Activated naive CD4-positive, alpha-beta T cell treated with anti-CD3 and anti-CD28 coated beads, Interleukin-2, amount 10 ng/mL, durations not matched to agents 7 days and 5 days (primary cell): Measurements from ENCODE around the gene TULP1.
"Not testable (repeated sequence)": the region's sequence is repeated elsewhere in the genome, so short reads cannot be mapped to it uniquely, and the experiment has no call there.

ENCODE experiments used
- CTCF ChIA-PET: fragments of 350-600 bp; sonication (Branson Sonifier 250); formaldehyde crosslinking; loops from one replicate; lab custom pipeline; 2021; ENCODE audit warnings: antibody characterized with exemption; lab: Charles Lee
- DNase-seq: peaks from one replicate; pipeline ENCODE4 v3.0.0-alpha.2; 2020
- H3K27ac Mint-ChIP-seq: one replicate; pipeline ENCODE4 v1.8.0; 2021; ENCODE audit warnings: mild to moderate bottlenecking, moderate library complexity, mixed read lengths
- H3K27me3 Mint-ChIP-seq: one replicate; pipeline ENCODE4 v1.8.0; 2021; ENCODE audit warnings: mild to moderate bottlenecking, mixed read lengths
- H3K36me3 Mint-ChIP-seq: one replicate; pipeline ENCODE4 v1.8.0; 2021; ENCODE audit warnings: mixed read lengths
- H3K4me1 Mint-ChIP-seq: one replicate; pipeline ENCODE4 v1.8.0; 2021; ENCODE audit warnings: mixed read lengths
- H3K4me3 Mint-ChIP-seq: one replicate; pipeline ENCODE4 v1.8.0; 2021; ENCODE audit warnings: mild to moderate bottlenecking, moderate library complexity, mixed read lengths
- H3K9me3 Mint-ChIP-seq: one replicate; pipeline ENCODE4 v1.8.0; 2021; ENCODE audit warnings: mixed read lengths

The TULP1 gene

GRCh38 chr6:35535847-35536246 lies 23.2 kb upstream of the TULP1 start:
- H3K9me3 Mint-ChIP-seq, DNase-seq, H3K36me3 Mint-ChIP-seq, H3K27ac Mint-ChIP-seq, H3K4me3 Mint-ChIP-seq, H3K4me1 Mint-ChIP-seq: not testable (repeated sequence)
- H3K27me3 Mint-ChIP-seq: peaks cover 45% of the 10 kb centered on the region
- CTCF ChIA-PET: interaction anchor here (1.7 to 1.9 kb wide), 2 partner anchors 13 to 201 kb away, joined by 5 to 6 read pairs; partner anchors contain the start of gene ARMC12

DNA sequence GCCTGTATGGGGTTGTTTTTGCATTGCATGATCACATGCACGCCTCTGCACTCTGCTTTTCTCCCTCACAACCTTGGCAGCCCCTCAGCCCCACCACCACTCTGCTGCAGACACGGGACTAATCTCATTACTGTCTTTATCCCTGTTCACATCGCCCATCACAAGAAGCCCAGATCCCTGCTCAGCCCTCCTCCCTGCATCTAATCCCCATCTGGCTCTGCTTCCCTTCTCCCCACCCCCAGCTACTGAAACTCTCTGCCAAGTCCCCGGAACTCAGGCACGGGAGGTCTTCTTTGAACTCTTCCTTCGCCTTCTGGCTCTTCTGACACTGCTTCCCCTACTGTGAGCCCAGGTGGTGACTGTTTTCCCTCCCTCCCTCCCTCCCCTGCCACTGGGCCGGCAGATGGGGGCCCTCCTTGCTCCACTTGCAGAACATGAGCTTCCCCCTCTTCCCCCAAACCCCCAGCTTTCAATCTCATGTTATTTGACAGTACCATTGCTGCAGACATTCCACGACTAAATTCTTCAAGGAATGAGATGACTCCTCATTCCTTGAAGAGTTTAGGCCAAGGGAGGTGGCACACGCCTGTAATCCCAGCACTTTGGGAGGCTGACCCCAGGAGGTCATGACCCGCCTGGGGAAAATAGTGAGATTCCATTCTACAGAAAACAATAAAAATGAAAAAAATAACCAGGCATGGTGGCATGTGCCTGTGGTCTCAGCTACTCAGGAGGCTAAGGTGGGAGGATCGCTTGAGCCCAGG lies 21.9 kb upstream of the TULP1 start:
- H3K9me3 Mint-ChIP-seq: no peaks in the 10 kb centered on the region
- no peak for DNase-seq
- H3K4me3 Mint-ChIP-seq: no peak overlapping the region
- H3K27me3 Mint-ChIP-seq: peaks cover 45% of the 10 kb centered on the region
- CTCF ChIA-PET: interaction anchor here (1.7 kb wide), 1 partner anchor 12 kb away, joined by 5 read pairs; no protein-coding TSS in a partner anchor
- H3K4me1 Mint-ChIP-seq: peaks cover 4% of the 10 kb centered on the region
- H3K36me3 Mint-ChIP-seq: no peaks in the 10 kb centered on the region
- H3K27ac Mint-ChIP-seq: no peak overlapping the region

GRCh38 chr6:35533981-35534380 lies 21.3 kb upstream of the TULP1 start:
- Mint-ChIP-seq H3K9me3 (no peaks in the 10 kb centered on the region), H3K4me1 (peaks cover 4% of the 10 kb centered on the region), H3K4me3 (no peak overlapping the region), H3K27ac (no peak overlapping the region), H3K36me3 (no peaks in the 10 kb centered on the region), H3K27me3 (peaks cover 45% of the 10 kb centered on the region)
- DNase-seq: no peak
- CTCF ChIA-PET: interaction anchor here (1.6 kb wide), 1 partner anchor 18 kb away, joined by 8 read pairs; no protein-coding TSS in a partner anchor

DNA sequence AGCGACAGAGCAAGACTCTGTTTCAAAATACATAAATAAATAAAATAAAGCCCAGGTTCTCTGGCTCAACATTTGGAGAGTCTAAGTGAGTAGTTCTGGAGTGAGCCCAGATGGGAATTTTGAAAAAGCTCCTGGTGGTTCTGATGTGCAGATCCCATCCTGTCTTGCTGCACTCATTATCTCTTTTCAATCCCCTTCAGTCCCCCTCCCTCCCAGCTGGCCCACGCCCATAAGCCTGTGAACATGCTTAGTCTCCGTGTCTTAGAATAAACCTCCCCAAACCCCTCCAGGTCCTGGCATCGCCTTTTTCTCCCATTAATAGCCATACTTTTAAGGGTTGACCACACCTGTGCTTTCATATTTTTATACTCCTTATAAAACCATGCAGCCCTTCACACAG lies 19.4 kb upstream of the TULP1 start:
- Mint-ChIP-seq H3K36me3 (no peaks in the 10 kb centered on the region), H3K27ac (no peak overlapping the region), H3K4me3 (no peak overlapping the region), H3K4me1 (peaks cover 4% of the 10 kb centered on the region), H3K9me3 (no peaks in the 10 kb centered on the region), H3K27me3 (peaks cover 55% of the 10 kb centered on the region)
- CTCF ChIA-PET: interaction anchor here (1.5 kb wide), 1 partner anchor 9 kb away, joined by 7 read pairs; no protein-coding TSS in a partner anchor
- DNase-seq: no peak

- peaks cover 19% of the 10 kb centered on the region for H3K4me1 Mint-ChIP-seq
- CTCF ChIA-PET: interaction anchor here (0.6 to 6.5 kb wide), 11 partner anchors 16 to 241 kb away, joined by 3 to 74 read pairs (median 4); partner anchors contain the start of gene ARMC12
- H3K27ac Mint-ChIP-seq: no peak overlapping the region
- no peak overlapping the region for H3K4me3 Mint-ChIP-seq
- no peak for DNase-seq
- H3K9me3 Mint-ChIP-seq: no peaks in the 10 kb centered on the region
- H3K27me3 Mint-ChIP-seq: peaks cover 40% of the 10 kb centered on the region
- H3K36me3 Mint-ChIP-seq: no peaks in the 10 kb centered on the region
Measured at GRCh38 chr6:35524380-35525020, 11.8 kb upstream of the TULP1 start.

GRCh38 chr6:35522660-35523658 lies 10.3 kb upstream of the TULP1 start:
- DNase-seq: peak; percentile 82
- Mint-ChIP-seq H3K4me1 (peaks cover 19% of the 10 kb centered on the region), H3K27ac (peak overlapping the region; percentile 83), H3K36me3 (no peaks in the 10 kb centered on the region), H3K9me3 (no peaks in the 10 kb centered on the region), H3K27me3 (peaks cover 35% of the 10 kb centered on the region), H3K4me3 (peak overlapping the region; percentile 58)
- CTCF ChIA-PET: interaction anchor here (0.6 to 6.5 kb wide), 25 partner anchors 9 to 224 kb away, joined by 3 to 74 read pairs (median 4); partner anchors contain the start of gene ARMC12

DNA sequence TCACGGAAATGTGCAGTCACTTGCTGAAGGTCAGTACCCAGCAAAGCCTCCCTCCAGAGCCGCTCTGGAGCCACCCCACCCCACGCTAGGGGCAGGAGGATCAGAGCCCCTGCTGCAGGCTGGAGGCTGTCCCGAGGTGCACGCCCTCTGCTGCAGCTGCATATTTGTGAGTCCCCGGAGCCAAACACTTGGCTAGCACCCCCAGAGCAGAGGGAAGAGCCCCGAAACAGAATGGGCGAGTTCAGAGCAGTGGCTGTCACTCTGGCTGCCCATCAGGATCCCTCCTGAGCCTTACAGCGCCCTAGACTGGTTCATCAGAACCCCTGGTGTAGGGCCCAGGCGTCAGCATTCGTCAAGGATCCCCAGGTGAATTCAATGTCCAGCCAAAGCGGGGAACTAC lies 9.5 kb upstream of the TULP1 start:
- H3K4me3 Mint-ChIP-seq: no peak overlapping the region
- no peaks in the 10 kb centered on the region for H3K36me3 Mint-ChIP-seq

DNA sequence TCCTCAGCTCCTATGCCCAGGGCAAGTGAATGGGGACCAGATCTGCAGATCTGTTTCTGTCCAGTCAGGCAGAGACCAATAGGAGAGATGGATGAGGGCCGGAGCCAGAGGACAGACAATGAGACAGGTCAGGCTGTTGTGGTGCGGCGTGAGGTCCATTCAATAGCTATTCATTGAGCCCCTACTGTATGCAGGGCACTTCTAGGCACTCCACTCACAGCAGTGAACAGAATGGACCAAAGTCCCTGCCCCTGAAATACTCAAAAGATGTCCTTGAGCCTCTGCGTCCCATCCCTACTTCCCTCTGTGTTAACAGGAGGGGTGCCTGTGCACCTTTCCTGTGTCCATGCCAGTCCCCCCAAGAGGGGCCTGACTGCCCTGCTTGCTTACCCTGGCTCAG lies 8.5 kb upstream of the TULP1 start:
- H3K36me3 Mint-ChIP-seq: no peaks in the 10 kb centered on the region
- no peak overlapping the region for H3K4me3 Mint-ChIP-seq
- no peak overlapping the region for H3K27ac Mint-ChIP-seq
- CTCF ChIA-PET: interaction anchor here (1.0 to 6.5 kb wide), 6 partner anchors 13 to 217 kb away, joined by 3 to 74 read pairs (median 9); partner anchors contain the start of gene ARMC12
- H3K4me1 Mint-ChIP-seq: peaks cover 19% of the 10 kb centered on the region
- no peak for DNase-seq
- no peaks in the 10 kb centered on the region for H3K9me3 Mint-ChIP-seq
- peaks cover 30% of the 10 kb centered on the region for H3K27me3 Mint-ChIP-seq

More for the DNA sequence above, 9.5 kb upstream of the TULP1 start:
- Mint-ChIP-seq H3K4me1 (peaks cover 19% of the 10 kb centered on the region), H3K27ac (no peak overlapping the region), H3K27me3 (peaks cover 30% of the 10 kb centered on the region), H3K9me3 (no peaks in the 10 kb centered on the region)
- DNase-seq: no peak
- CTCF ChIA-PET: interaction anchor here (0.8 to 6.5 kb wide), 15 partner anchors 13 to 220 kb away, joined by 3 to 74 read pairs (median 5); partner anchors contain the start of gene ARMC12

GRCh38 chr6:35519313-35520015 lies 6.8 kb upstream of the TULP1 start:
- Mint-ChIP-seq H3K4me1 (peaks cover 16% of the 10 kb centered on the region), H3K27ac (no peak overlapping the region), H3K36me3 (no peaks in the 10 kb centered on the region), H3K27me3 (peaks cover 35% of the 10 kb centered on the region), H3K4me3 (no peak overlapping the region), H3K9me3 (no peaks in the 10 kb centered on the region)
- CTCF ChIA-PET: interaction anchor here (1.8 to 6.5 kb wide), 2 partner anchors 33 to 219 kb away, joined by 6 to 74 read pairs; partner anchors contain the start of gene ARMC12
- no peak for DNase-seq

DNA sequence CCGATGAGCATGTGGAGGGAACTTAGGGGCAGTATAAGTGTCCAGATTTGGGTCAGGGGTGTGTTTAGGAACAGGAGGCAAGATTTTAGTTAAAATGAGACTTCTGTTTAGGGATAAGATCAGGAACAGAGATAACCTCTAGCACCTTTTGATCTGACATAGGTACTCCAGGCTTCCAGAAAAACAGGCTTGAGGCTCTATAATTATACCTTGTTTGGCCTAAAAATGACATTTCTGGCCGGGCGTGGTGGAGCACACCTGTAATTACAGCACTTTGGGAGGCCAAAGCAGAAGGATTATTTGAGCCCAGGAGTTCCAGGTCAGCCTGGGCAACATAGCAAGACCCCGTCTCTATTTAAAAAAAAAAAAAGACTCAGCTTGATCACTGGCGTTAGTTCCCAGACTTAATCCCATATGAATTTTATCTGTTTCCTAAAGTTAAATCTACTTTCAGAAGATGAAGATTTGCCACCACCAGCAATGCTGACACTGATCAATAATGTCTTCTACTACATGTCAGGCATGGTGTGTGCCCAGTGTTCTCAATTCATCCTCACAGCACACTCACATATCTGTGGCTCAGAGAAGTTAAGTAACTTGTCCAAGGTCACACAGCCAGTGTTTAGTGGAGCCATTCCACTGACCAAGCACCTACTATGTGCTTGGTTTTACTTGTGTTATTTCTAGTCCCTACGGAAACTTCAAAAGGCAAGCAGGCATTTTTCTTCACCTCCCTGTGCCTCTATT lies 6.0 kb upstream of the TULP1 start:
- CTCF ChIA-PET: interaction anchor here (1.8 kb wide), 1 partner anchor 33 kb away, joined by 6 read pairs; no protein-coding TSS in a partner anchor
- Mint-ChIP-seq H3K27ac (no peak overlapping the region), H3K4me1 (peaks cover 14% of the 10 kb centered on the region)

GRCh38 chr6:35517978-35518377 lies 5.3 kb upstream of the TULP1 start:
- H3K36me3 Mint-ChIP-seq, H3K27ac Mint-ChIP-seq, H3K9me3 Mint-ChIP-seq, DNase-seq, H3K4me1 Mint-ChIP-seq, H3K4me3 Mint-ChIP-seq: not testable (repeated sequence)
- CTCF ChIA-PET: interaction anchor here (1.8 kb wide), 1 partner anchor 34 kb away, joined by 6 read pairs; no protein-coding TSS in a partner anchor
- H3K27me3 Mint-ChIP-seq: peaks cover 42% of the 10 kb centered on the region

More for the DNA sequence above, 6.0 kb upstream of the TULP1 start:
- H3K9me3 Mint-ChIP-seq: no peaks in the 10 kb centered on the region
- no peak for DNase-seq
- H3K4me3 Mint-ChIP-seq: no peak overlapping the region
- H3K36me3 Mint-ChIP-seq: no peaks in the 10 kb centered on the region
- H3K27me3 Mint-ChIP-seq: peaks cover 39% of the 10 kb centered on the region

GRCh38 chr6:35516712-35517111 lies 4.0 kb upstream of the TULP1 start:
- Mint-ChIP-seq H3K36me3 (no peaks in the 10 kb centered on the region), H3K9me3 (no peaks in the 10 kb centered on the region), H3K27me3 (peaks cover 53% of the 10 kb centered on the region), H3K27ac (no peak overlapping the region), H3K4me3 (no peak overlapping the region), H3K4me1 (no peaks in the 10 kb centered on the region)
- no peak for DNase-seq
- CTCF ChIA-PET: interaction anchor here (0.6 to 0.9 kb wide), 3 partner anchors 12 to 352 kb away, joined by 3 to 4 read pairs (median 3); no protein-coding TSS in a partner anchor
